SJCRH30 (cell line): Measurements from ENCODE around the gene TRAPPC2. TPM values are rescaled to one million over a fixed set of nuclear protein-coding genes. Genes with fewer than 3 reads are reported as not detected.
"Not testable (repeated sequence)": the region's sequence is repeated elsewhere in the genome, so short reads cannot be mapped to it uniquely, and the experiment has no call there.

ENCODE experiments used
- DNase-seq, 2 experiments: peaks; one replicate each; pipeline ENCODE4 v3.0.0-alpha.2; 2015 to 2020
- H3K27ac ChIP-seq: fragments of 250-450 bp; sonication (Bioruptor Pico); 2 replicates; pipeline ENCODE4 v1.5.1; 2020; ENCODE audit warnings: mild to moderate bottlenecking, moderate library complexity
- H3K27me3 ChIP-seq: fragments of 250-450 bp; sonication (Bioruptor Pico); 2 replicates; pipeline ENCODE4 v1.5.1; 2020; ENCODE audit warnings: mild to moderate bottlenecking, moderate library complexity
- H3K36me3 ChIP-seq: fragments of 250-450 bp; sonication (Bioruptor Pico); 2 replicates; pipeline ENCODE4 v1.5.1; 2020; ENCODE audit warnings: mild to moderate bottlenecking, moderate library complexity
- H3K4me1 ChIP-seq: fragments of 250-450 bp; sonication (Bioruptor Pico); 2 replicates; pipeline ENCODE4 v1.5.1; 2020; ENCODE audit warnings: mild to moderate bottlenecking, moderate library complexity
- H3K4me3 ChIP-seq: fragments of 250-450 bp; sonication (Bioruptor Pico); 2 replicates; pipeline ENCODE4 v1.5.1; 2020; ENCODE audit warnings: mild to moderate bottlenecking, moderate library complexity
- H3K9me3 ChIP-seq: fragments of 250-450 bp; sonication (Bioruptor Pico); replicated peaks from 2 replicates; pipeline ENCODE4 v1.5.1; 2020; ENCODE audit warnings: mild to moderate bottlenecking, moderate library complexity
- total RNA-seq: library from RNA; depleted of rRNA; stranded (reverse); fragments of >200 nt; shearing (Covaris generic); gene quantifications from 2 replicates; pipeline ENCODE4 v1.2.3, GENCODE V29; 2014

TRAPPC2 gene
- total RNA-seq, 1 experiment from 2014 or later = 38.8 TPM

DNA sequence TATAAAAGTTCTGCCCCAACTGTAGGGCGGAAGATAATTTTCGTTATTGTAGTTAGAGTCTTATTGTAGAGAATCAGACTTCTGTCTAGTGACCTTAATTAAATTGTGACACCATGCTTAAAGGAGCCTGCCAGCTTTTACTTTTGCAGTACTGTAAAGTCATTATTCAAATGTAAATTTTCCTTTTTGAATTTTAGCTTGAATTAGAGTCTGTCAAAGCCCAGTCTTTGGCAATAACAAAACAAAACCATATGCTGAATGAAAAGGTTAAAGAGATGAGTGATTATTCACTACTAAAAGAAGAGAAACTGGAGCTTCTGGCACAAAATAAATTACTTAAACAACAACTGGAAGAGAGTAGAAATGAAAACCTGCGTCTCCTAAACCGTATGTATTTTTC, 22.0 kb upstream of the TRAPPC2 start:
- H3K27ac ChIP-seq = no peak overlapping the region
- H3K9me3 ChIP-seq = no peaks in the 10 kb centered on the region
- peaks cover 60% of the 10 kb centered on the region for H3K36me3 ChIP-seq
- H3K27me3 ChIP-seq = no peaks in the 10 kb centered on the region
- peaks cover 6% of the 10 kb centered on the region; the same call in 1 of the 2 replicates for H3K4me1 ChIP-seq
- no peak overlapping the region for H3K4me3 ChIP-seq
- no peak for DNase-seq

DNA sequence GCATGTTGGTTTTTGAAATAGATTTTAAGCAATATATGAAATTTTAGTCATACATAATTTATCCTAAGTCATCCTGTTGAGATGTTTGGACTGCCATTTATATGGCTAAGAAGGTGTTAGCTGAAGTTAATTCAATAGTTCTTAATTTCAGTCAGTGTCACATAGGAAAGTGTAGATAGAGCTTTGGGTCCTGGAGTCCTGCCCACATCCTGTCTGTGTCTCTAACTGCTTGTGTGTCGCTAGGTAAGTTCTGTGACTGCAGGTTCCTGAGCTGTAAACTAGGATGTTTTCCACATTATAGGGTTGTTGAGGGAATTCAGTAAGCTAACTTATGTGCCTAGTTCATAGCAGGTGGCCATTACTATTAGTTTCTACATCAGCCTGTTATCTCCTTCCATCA, 20.8 kb upstream of the TRAPPC2 start:
- no peaks in the 10 kb centered on the region for H3K9me3 ChIP-seq
- DNase-seq = no peak
- H3K36me3 ChIP-seq = peaks cover 66% of the 10 kb centered on the region
- H3K27me3 ChIP-seq = no peaks in the 10 kb centered on the region
- peaks cover 6% of the 10 kb centered on the region; the same call in 1 of the 2 replicates for H3K4me1 ChIP-seq
- no peak overlapping the region for H3K4me3 ChIP-seq
- no peak overlapping the region for H3K27ac ChIP-seq

GRCh38 chrX:13754765-13755164, 20.3 kb upstream of the TRAPPC2 start:
- Histone ChIP-seq H3K4me3 (no peak overlapping the region), H3K27me3 (no peaks in the 10 kb centered on the region), H3K9me3 (no peaks in the 10 kb centered on the region), H3K27ac (no peak overlapping the region), H3K36me3 (peaks cover 66% of the 10 kb centered on the region), H3K4me1 (peaks cover 6% of the 10 kb centered on the region; the same call in 1 of the 2 replicates)
- DNase-seq = no peak

- peak; percentile 11 to 62 for DNase-seq
- Histone ChIP-seq H3K27me3 (no peaks in the 10 kb centered on the region), H3K36me3 (peaks cover 51% of the 10 kb centered on the region)
Observed at GRCh38 chrX:13752646-13753045, 18.2 kb upstream of the TRAPPC2 start.

GRCh38 chrX:13752141-13752540, 17.7 kb upstream of the TRAPPC2 start:
- DNase-seq = no peak
- Histone ChIP-seq H3K4me3 (no peak overlapping the region), H3K27ac (no peak overlapping the region; the same call in 1 of the 2 replicates), H3K4me1 (peaks cover 6% of the 10 kb centered on the region; the same call in 1 of the 2 replicates), H3K9me3 (no peaks in the 10 kb centered on the region), H3K36me3 (peaks cover 50% of the 10 kb centered on the region), H3K27me3 (no peaks in the 10 kb centered on the region)

More at GRCh38 chrX:13752646-13753045, 18.2 kb upstream of the TRAPPC2 start:
- Histone ChIP-seq H3K27ac (no peak overlapping the region; the same call in 1 of the 2 replicates), H3K9me3 (no peaks in the 10 kb centered on the region), H3K4me1 (peaks cover 6% of the 10 kb centered on the region; the same call in 1 of the 2 replicates), H3K4me3 (no peak overlapping the region)

GRCh38 chrX:13750812-13751211, 16.4 kb upstream of the TRAPPC2 start:
- Histone ChIP-seq H3K4me1 (peaks cover 6% of the 10 kb centered on the region; the same call in 1 of the 2 replicates), H3K4me3 (no peak overlapping the region), H3K27me3 (no peaks in the 10 kb centered on the region), H3K9me3 (no peaks in the 10 kb centered on the region), H3K36me3 (peaks cover 52% of the 10 kb centered on the region), H3K27ac (no peak overlapping the region)
- no peak for DNase-seq

DNA sequence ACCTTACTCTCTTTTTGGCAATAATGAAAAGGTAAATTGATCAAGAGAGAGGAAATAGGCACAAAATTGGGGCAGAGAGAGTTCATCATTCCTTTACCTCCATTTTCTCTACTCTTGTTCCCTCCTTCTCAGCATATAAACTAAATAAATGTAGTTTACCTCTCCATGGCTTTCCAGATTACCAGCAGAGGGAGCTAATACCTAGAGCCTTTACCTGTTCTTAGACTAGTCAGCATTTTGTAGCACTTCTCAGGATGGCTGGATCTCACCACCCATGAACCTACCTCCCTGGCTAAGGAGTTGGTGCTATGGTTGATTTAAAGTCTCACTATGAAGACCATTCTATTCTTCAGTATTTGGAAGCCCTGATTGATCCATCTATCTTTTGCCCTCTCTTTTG, 15.8 kb upstream of the TRAPPC2 start:
- Histone ChIP-seq H3K27ac (no peak overlapping the region), H3K9me3 (no peaks in the 10 kb centered on the region), H3K36me3 (peaks cover 54% of the 10 kb centered on the region), H3K4me3 (no peak overlapping the region), H3K4me1 (peaks cover 6% of the 10 kb centered on the region; the same call in 1 of the 2 replicates), H3K27me3 (no peaks in the 10 kb centered on the region)
- DNase-seq = peak; percentile 42 to 79

DNA sequence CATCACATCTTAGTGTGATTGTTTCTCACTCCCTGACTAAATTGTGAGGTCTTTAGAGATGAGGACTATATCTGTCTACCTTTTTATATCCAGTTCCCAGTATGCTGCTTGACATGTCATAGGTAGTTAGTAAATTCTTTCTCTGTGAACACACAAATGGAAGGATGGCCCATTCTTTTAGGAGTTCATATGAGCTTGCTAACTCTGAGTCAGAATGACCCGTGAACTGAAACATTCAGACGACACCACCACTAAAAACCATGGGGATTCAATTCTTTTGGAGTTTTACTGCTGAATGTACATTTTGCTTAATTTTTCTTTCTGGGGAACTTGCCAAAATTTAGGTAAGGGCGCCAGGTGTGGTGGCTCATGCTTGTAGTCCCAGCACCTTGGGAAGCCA, 14.1 kb upstream of the TRAPPC2 start:
- Histone ChIP-seq H3K27me3 (no peaks in the 10 kb centered on the region), H3K9me3 (no peaks in the 10 kb centered on the region), H3K36me3 (peaks cover 53% of the 10 kb centered on the region), H3K4me1 (peaks cover 6% of the 10 kb centered on the region; the same call in 1 of the 2 replicates), H3K4me3 (no peak overlapping the region), H3K27ac (no peak overlapping the region)
- DNase-seq = no peak

- Histone ChIP-seq H3K36me3 (peaks cover 49% of the 10 kb centered on the region), H3K4me3 (no peak overlapping the region), H3K27ac (no peak overlapping the region), H3K27me3 (no peaks in the 10 kb centered on the region), H3K4me1 (peaks cover 4% of the 10 kb centered on the region; the same call in 1 of the 2 replicates), H3K9me3 (no peaks in the 10 kb centered on the region)
- DNase-seq = peak; percentile 57 to 73
Observed at GRCh38 chrX:13747836-13748235, 13.4 kb upstream of the TRAPPC2 start.

GRCh38 chrX:13742397-13743176, 8.2 kb upstream of the TRAPPC2 start:
- Histone ChIP-seq H3K27ac (no peak overlapping the region), H3K4me3 (no peak overlapping the region), H3K36me3 (peaks cover 32% of the 10 kb centered on the region), H3K27me3 (no peaks in the 10 kb centered on the region), H3K4me1 (no peaks in the 10 kb centered on the region), H3K9me3 (no peaks in the 10 kb centered on the region)
- DNase-seq = no peak

DNA sequence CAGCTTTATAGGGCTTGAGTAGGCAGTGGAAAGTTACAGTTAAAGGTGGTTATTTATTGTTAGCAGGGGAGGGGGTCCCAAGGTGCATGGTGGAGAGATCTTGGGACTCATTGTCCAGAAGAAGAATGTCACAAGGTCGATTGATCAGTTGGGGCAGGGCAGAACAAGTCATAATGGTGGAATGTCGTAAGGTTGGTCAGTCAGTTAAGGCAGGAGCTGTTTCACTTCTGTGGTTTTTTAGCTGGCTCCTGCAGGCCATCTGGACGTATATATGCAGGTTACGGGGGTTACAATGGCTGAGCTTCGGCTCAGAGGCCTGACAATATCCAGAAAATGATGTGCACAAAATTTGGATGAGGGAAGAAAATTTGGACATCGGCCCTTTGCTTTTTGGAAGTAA, 7.3 kb upstream of the TRAPPC2 start:
- Histone ChIP-seq H3K4me1 (no peaks in the 10 kb centered on the region), H3K36me3 (peaks cover 31% of the 10 kb centered on the region), H3K27me3 (no peaks in the 10 kb centered on the region)

GRCh38 chrX:13733506-13733905, 914 bp downstream of the TRAPPC2 start:
- Histone ChIP-seq H3K27ac (no peak overlapping the region), H3K4me3 (peak overlapping the region; percentile 90), H3K27me3 (no peaks in the 10 kb centered on the region), H3K36me3 (peaks cover 9% of the 10 kb centered on the region), H3K4me1 (peaks cover 7% of the 10 kb centered on the region; the same call in 1 of the 2 replicates), H3K9me3 (peaks cover 3% of the 10 kb centered on the region)
- DNase-seq = no peak

More for the DNA sequence above, 7.3 kb upstream of the TRAPPC2 start:
- H3K4me3 ChIP-seq = no peak overlapping the region
- DNase-seq = no peak
- no peaks in the 10 kb centered on the region for H3K9me3 ChIP-seq
- H3K27ac ChIP-seq = no peak overlapping the region

DNA sequence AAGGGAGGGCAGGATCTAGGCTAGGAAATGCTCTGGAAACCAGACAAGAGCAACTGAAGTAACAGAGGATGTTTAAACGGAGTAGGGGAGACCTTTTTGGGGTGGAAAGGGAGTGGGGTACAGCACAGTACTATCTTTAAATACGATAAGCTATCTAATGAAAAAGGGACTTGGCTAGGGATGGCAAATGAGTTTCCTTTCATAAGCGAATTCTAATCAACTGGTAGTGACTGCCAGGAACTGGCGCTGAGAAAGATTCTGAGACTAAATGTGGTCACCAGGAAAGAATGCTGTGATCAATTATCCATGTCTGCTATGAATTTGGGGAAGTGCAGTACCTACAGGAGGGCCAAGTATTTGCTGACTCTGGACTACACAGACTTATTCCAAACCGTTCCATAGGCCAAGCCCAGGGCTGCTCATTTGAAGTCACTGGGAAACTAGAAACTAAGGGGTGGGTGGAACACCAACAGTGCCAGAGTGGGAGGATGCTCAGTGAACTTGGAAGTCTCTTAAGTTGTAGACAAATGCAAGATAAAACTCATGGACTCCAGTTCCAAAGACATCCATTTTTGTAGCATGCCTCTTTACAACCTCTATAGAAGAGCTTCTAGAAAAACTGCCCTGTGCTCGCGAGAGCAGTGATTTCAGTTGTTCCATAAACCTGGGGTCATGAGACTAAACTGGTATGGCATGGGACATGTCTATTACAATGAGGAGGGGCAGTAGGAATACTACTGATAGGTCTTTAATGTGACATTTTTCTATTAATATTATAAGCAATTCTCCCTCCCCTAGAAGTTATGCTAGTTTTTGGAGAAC, 2.0 kb downstream of the TRAPPC2 start:
- H3K27ac ChIP-seq = no peak overlapping the region
- no peaks in the 10 kb centered on the region for H3K27me3 ChIP-seq
- peaks cover 10% of the 10 kb centered on the region for H3K36me3 ChIP-seq
- peaks cover 7% of the 10 kb centered on the region; the same call in 1 of the 2 replicates for H3K4me1 ChIP-seq
- peaks cover 3% of the 10 kb centered on the region for H3K9me3 ChIP-seq
- H3K4me3 ChIP-seq = no peak overlapping the region
- DNase-seq = no peak

- not testable (repeated sequence) for H3K27me3 ChIP-seq, H3K4me1 ChIP-seq, H3K9me3 ChIP-seq, H3K27ac ChIP-seq, DNase-seq, H3K4me3 ChIP-seq
- peaks cover 13% of the 10 kb centered on the region for H3K36me3 ChIP-seq
Observed at GRCh38 chrX:13730523-13730922, 3.9 kb downstream of the TRAPPC2 start.

DNA sequence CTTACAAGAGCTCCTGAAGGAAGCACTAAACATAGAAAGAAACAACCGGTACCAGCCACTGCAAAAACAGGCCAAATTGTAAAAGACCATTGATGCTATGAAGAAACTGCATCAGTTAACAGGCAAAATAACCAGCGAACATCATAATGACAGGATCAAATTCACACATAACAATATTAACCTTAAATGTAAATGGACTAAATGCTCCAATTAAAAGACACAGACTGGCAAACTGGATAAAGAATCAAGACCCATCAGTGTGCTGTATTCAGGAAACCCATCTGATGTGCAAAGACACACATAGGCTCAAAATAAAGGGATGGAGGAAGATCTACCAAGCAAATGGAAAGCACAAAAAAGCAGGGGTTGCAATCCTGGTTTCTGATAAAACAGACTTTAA, 7.8 kb downstream of the TRAPPC2 start:
- H3K9me3 ChIP-seq, H3K4me3 ChIP-seq, H3K4me1 ChIP-seq, H3K27me3 ChIP-seq, DNase-seq, H3K27ac ChIP-seq: not testable (repeated sequence)
- H3K36me3 ChIP-seq = peaks cover 15% of the 10 kb centered on the region
